T-helper 2 cell (primary cell): ENCODE measurements around the gene PCDHB16.
A peak's percentile ranks its signal among the peaks of the same experiment; 100 is the strongest.
"Not testable (repeated sequence)": the region's sequence is repeated elsewhere in the genome, so short reads cannot be mapped to it uniquely, and the experiment has no call there.

ENCODE experiments used
- DNase-seq, 5 experiments: peaks; one replicate each; pipeline versions ENCODE4 v3.0.0 to v3.0.0-alpha.2; 2012 to 2022
- total RNA-seq, 2 donors: gene quantifications; one replicate each; lab custom pipeline; 2026; lab: John Stamatoyannopoulos, UW

Gene PCDHB16
- total RNA-seq = 0 reads per million in 2 donors

DNA sequence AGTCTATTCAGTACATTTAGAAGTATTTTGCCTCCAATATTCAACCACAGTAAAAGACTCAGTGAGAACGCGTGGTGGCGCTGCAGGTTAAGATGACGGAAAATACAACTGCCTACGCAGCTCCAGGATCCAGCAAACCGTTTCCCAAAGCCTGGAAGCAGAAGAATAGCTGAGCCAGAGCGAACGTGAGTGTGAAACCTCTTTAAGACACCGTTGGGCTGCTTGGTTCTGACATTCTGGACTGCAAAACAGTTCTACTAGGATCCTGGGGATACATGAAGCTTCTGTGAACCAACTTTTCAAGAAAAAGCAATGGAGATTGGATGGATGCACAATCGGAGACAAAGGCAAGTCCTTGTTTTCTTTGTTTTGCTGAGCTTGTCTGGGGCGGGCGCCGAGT, at the start of gene PCDHB16:
Gene PCDHB16, plus strand, starts transcription at position 140 of the 400 bp plus-strand sequence. Its CDS starts 173 bp downstream, at position 313.
- DNase-seq = no peak

DNA sequence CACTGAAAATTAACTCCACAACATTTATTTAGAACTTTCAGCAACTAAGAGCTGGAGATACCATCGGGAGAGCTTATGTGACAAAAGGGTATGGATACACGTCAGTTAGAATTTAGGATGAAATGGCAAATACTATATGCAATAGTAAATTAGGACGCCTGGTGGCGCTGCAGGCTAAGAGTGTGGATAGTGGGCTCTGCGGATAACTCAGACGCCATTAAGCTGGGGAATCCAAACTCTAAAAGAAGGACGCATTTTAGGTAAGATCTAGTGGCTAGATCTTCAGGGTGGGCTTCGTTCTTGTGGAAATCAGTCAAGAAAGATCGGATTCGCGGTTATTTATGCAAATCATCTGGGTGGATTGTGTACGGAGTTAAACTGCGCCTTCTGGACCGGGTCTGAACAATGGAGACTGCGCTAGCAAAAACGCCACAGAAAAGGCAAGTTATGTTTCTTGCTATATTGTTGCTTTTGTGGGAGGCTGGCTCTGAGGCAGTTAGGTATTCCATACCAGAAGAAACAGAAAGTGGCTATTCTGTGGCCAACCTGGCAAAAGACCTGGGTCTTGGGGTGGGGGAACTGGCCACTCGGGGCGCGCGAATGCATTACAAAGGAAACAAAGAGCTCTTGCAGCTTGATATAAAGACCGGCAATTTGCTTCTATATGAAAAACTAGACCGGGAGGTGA, 47.0 kb upstream of the PCDHB16 start, which contains the start of gene PCDHB5:
Gene PCDHB5, plus strand, starts transcription at position 177 of the 688 bp plus-strand sequence. Its CDS starts 229 bp downstream, at position 406.
- no peak for DNase-seq

DNA sequence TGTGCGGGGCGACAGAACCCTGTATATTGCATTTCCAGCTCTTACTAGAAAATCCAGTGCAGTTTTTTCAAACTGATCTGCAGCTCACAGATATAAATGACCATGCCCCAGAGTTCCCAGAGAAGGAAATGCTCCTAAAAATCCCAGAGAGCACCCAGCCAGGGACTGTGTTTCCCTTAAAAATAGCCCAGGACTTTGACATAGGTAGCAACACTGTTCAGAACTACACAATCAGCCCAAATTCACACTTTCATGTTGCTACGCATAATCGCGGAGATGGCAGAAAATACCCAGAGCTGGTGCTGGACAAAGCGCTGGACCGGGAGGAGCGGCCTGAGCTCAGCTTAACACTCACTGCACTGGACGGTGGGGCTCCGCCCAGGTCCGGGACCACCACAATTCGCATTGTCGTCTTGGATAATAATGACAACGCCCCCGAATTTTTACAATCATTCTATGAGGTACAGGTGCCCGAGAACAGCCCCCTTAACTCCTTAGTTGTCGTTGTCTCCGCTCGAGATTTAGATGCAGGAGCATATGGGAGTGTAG, 46.4 kb upstream of the PCDHB16 start:
- DNase-seq = no peak

DNA sequence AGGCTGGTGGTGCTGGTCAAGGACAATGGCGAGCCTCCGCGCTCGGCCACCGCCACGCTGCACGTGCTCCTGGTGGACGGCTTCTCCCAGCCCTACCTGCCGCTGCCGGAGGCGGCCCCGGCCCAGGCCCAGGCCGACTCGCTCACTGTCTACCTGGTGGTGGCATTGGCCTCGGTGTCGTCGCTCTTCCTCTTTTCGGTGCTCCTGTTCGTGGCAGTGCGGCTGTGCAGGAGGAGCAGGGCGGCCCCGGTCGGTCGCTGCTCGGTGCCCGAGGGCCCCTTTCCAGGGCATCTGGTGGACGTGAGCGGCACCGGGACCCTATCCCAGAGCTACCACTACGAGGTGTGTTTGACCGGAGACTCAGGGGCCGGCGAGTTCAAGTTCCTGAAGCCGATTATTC, 44.8 kb upstream of the PCDHB16 start:
- not testable (repeated sequence) for DNase-seq

DNA sequence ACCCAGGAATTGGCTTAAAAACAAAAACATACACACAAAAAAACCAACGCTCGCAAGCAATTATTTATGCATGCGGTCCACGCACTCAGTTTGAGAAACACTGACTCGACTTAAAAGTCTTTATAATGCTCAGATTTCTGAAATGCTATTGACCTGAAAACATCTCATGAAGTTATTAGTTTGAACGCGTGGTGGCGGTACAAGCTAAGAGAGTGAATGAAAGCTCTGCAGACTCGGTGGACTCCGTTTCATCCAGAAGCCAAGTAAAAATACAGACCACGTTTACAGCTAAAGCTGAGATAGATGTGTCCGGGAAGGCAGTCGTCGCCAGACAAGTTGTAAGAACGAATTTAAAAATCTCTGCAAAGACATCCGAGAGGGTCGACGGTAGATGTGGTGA, 32.4 kb upstream of the PCDHB16 start, which contains the start of gene PCDHB6:
Gene PCDHB6, plus strand, starts transcription at position 246 of the 400 bp plus-strand sequence. CDS start 201 bp downstream, outside the sequence.
- DNase-seq = no peak

DNA sequence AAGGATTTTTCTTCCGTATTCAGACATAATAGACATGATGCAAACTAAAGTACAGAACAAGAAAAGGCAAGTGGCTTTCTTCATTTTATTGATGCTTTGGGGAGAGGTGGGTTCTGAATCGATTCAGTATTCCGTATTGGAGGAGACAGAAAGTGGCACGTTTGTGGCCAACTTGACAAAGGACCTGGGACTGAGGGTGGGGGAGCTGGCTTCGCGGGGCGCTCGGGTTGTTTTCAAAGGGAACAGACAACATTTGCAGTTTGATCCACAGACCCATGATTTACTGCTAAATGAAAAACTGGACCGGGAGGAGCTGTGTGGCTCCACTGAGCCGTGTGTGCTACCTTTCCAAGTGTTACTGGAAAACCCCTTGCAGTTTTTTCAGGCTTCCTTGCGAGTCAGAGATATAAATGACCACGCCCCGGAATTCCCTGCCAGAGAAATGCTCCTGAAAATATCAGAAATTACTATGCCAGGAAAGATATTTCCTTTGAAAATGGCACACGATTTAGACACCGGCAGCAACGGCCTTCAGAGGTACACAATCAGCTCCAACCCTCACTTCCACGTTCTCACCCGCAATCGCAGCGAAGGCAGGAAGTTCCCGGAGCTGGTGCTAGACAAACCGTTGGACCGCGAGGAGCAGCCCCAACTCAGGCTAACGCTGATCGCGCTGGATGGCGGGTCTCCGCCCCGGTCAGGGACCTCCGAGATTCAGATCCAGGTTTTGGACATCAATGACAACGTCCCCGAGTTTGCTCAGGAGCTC, 31.8 kb upstream of the PCDHB16 start:
- no peak for DNase-seq

DNA sequence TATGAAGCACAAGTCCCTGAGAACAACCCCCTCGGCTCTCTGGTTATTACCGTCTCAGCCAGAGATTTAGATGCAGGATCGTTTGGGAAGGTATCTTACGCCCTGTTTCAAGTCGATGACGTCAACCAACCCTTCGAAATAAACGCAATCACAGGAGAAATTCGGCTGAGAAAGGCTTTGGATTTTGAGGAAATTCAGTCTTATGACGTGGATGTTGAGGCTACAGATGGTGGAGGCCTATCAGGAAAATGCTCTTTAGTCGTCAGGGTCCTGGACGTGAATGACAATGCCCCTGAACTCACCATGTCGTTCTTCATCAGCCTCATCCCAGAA, 31.2 kb upstream of the PCDHB16 start:
- DNase-seq = no peak

DNA sequence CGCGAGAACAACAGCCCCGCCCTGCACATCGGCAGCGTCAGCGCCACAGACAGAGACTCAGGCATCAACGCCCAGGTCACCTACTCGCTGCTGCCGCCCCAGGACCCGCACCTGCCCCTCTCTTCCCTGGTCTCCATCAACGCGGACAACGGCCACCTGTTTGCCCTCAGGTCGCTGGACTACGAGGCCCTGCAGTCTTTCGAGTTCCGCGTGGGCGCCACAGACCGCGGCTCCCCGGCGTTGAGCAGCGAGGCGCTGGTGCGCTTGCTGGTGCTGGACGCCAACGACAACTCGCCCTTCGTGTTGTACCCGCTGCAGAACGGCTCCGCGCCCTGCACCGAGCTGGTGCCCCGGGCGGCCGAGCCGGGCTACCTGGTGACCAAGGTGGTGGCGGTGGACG, 30.6 kb upstream of the PCDHB16 start:
- DNase-seq = not testable (repeated sequence)

DNA sequence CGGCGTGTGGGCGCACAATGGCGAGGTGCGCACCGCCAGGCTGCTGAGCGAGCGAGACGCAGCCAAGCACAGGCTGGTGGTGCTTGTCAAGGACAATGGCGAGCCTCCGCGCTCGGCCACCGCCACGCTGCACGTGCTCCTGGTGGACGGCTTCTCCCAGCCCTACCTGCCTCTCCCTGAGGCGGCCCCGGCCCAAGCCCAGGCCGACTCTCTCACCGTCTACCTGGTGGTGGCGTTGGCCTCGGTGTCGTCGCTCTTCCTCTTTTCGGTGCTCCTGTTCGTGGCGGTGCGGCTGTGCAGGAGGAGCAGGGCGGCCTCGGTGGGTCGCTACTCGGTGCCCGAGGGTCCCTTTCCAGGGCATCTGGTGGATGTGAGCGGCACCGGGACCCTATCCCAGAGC, 30.1 kb upstream of the PCDHB16 start:
- not testable (repeated sequence) for DNase-seq

DNA sequence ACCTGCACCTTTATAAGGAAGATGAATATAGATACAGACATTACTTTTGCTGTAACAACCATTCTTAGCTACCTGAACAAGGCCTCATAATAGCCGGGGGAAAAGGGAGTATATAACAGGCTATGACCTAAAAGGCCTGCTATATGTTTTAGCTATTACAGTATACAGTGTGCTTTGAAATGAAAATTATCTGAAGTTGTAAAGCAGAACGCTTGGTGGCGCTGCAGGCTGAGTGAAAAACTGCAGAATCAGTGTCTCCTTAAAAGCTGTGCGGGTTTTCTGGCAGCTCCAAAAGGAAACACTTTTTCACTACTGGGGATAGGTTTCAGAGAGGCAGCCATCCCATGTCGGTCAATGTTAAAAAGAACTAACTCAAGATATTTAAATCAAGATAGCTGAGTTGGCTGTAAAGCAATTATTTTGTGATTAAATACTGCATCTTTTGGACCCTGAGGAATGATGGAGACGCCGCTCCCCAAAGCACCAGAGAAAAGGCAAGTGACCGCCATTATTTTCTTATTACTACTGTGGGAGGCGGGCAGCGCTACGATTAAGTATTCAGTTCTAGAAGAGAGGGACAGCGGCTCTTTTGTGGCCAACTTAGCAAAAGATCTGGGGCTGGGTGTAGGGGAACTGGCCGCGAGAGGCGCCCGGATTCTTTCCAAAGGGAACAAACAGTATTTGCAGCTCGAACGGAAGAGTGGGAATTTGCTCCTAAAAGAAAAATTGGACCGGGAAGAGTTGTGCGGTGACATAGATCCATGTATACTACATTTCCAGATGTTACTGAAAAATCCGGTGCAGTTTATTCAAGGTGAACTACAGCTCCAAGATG, 26.4 kb upstream of the PCDHB16 start:
- no peak for DNase-seq

DNA sequence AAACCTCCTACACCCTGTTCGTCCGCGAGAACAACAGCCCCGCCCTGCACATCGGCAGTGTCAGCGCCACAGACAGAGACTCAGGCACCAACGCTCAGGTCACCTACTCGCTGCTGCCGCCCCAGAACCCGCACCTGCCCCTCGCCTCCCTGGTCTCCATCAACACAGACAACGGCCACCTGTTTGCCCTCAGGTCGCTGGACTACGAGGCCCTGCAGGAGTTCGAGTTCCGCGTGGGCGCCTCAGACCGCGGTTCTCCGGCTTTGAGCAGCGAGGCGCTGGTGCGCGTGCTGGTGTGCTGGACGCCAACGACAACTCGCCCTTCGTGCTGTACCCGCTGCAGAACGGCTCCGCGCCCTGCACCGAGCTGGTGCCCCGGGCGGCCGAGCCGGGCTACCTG, 24.8 kb upstream of the PCDHB16 start:
- not testable (repeated sequence) for DNase-seq

DNA sequence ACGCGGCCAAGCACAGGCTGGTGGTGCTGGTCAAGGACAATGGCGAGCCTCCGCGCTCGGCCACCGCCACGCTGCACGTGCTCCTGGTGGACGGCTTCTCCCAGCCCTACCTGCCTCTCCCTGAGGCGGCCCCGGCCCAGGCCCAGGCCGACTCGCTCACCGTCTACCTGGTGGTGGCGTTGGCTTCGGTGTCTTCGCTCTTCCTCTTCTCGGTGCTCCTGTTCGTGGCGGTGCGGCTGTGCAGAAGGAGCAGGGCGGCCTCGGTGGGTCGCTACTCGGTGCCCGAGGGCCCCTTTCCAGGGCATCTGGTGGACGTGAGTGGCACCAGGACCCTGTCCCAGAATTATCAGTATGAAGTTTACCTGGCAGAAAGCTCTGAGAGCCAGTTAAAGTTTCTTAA, 24.3 kb upstream of the PCDHB16 start:
- DNase-seq = not testable (repeated sequence)

DNA sequence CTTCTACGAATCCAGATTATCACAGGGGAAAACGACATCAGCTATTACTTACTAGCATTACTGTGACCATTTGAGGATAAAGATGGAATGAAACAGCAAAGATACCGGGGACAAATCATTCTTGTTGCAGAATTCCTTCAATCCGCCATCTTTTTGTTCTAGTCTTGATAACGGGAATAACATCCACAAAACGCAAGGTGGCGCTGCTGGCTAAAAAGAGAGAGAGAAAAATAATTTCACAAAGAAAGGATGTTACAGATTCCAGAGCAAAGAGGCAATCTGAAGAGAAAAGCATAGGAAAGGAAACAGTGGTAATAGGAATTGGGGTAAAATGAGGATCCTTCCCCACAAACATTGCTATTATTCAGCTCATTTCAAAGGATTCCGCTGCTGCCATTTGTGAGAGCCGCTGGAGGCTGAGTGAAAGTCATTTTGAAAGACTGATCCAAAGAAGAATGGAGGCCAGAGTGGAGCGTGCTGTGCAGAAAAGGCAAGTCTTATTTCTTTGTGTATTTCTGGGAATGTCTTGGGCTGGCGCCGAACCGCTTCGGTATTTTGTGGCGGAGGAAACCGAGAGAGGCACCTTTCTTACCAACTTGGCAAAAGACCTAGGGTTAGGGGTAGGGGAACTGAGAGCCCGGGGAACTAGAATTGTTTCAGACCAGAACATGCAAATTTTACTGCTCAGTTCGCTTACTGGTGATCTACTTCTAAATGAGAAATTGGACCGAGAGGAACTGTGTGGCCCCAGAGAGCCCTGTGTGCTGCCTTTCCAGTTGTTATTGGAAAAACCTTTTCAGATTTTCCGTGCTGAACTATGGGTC, 9.6 kb upstream of the PCDHB16 start, which contains the start of gene PCDHB7:
Gene PCDHB7, plus strand, starts transcription at position 264 of the 824 bp plus-strand sequence. Its CDS starts 192 bp downstream, at position 456.
- peak in 1 of 5 experiments; percentile 3 for DNase-seq

DNA sequence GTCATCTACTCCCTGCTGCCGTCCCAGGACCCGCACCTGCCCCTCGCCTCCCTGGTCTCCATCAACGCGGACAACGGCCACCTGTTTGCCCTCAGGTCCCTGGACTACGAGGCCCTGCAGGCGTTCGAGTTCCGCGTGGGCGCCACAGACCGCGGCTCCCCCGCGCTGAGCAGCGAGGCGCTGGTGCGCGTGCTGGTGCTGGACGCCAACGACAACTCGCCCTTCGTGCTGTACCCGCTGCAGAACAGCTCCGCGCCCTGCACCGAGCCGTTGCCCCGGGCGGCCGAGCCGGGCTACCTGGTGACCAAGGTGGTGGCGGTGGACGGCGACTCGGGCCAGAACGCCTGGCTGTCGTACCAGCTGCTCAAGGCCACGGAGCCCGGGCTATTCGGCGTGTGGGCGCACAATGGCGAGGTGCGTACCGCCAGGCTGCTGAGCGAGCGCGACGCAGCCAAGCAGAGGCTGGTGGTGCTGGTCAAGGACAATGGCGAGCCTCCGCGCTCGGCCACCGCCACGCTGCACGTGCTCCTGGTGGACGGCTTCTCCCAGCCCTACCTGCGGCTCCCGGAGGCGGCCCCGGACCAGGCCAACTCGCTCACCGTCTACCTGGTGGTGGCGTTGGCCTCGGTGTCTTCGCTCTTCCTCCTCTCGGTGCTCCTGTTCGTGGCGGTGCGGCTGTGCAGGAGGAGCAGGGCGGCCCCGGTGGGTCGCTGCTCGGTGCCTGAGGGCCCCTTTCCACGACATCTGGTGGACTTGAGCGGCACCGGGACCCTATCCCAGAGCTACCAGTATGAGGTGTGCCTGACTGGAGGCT, 7.7 kb upstream of the PCDHB16 start:
- not testable (repeated sequence) for DNase-seq

DNA sequence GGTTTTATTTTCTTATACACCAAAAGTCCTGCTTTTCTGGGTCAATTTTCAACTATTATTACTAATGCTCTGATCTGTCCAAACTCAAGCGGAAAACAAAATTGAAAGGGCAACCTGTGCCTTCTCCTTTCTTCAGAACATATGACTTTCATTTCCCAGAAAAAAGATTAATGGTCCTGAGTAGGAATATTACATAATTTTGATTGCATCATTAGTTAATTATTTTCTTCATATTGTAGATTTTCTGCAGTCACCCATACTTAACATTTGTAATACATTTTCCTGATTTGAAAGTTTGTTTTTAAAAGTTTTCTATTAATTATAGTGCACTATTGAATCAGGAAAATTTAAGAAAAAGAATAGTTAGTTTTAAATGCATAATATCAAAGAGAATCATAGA, 6.3 kb upstream of the PCDHB16 start:
- no peak for DNase-seq

DNA sequence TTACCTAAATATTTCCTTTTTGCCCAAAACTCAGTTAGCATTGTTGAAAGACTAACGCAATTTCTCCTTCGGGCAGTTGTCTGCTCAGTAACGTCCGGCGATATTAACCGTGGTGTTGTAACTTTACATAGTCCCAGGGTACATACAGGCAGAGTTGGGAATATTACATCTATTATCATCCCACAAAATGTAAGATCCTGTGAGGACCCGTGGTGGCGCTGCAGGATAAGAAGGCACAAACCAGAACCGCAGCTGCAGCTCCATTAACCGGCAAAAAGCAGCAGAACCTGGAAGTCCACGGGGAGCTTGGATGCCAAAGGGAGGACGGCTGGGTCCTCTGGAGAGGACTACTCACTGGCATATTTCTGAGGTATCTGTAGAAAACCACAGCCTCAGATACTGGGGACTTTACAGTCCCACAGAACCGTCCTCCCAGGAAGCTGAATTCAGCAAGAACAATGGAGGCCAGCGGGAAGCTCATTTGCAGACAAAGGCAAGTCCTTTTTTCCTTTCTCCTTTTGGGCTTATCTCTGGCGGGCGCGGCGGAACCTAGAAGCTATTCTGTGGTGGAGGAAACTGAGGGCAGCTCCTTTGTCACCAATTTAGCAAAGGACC, 4.5 kb upstream of the PCDHB16 start, which contains the start of gene PCDHB8:
Gene PCDHB8, plus strand, starts transcription at position 214 of the 615 bp plus-strand sequence. Its CDS starts 245 bp downstream, at position 459.
- not testable (repeated sequence) for DNase-seq

DNA sequence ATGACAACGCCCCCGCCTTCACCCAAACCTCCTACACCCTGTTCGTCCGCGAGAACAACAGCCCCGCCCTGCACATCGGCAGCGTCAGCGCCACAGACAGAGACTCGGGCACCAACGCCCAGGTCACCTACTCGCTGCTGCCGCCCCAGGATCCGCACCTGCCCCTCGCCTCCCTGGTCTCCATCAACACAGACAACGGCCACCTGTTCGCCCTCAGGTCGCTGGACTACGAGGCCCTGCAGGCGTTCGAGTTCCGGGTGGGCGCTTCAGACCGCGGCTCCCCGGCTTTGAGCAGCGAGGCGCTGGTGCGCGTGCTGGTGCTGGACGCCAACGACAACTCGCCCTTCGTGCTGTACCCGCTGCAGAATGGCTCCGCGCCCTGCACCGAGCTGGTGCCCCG, 2.8 kb upstream of the PCDHB16 start:
- not testable (repeated sequence) for DNase-seq

DNA sequence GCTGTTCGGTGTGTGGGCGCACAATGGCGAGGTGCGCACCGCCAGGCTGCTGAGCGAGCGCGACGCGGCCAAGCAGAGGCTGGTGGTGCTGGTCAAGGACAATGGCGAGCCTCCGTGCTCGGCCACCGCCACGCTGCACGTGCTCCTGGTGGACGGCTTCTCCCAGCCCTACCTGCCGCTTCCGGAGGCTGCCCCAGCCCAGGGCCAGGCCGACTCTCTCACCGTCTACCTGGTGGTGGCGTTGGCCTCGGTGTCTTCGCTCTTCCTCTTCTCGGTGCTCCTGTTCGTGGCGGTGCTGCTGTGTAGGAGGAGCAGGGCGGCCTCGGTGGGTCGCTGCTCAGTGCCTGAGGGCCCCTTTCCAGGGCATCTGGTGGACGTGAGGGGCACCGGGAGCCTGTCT, 2.3 kb upstream of the PCDHB16 start:
- not testable (repeated sequence) for DNase-seq

DNA sequence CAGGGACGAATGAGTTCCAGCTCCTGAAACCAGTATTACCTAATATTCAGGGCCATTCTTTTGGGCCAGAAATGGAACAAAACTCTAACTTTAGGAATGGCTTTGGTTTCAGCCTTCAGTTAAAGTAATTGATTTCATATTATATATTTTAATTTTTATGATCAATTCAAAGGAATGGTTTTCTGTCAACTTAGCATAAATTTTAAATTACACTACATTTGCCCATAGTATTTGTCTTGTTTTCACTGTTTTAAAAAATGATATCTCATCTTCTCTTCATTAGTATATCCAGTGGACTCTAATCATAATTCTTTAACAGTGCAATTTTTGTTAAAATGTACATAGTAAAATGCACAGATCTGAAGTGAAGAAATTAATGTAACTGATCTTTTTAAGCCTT, 1.9 kb upstream of the PCDHB16 start:
- no peak for DNase-seq
